ENCODE data around the gene DYRK3.
"Not testable (repeated sequence)": the region's sequence is repeated elsewhere in the genome, so short reads cannot be mapped to it uniquely, and the experiment has no call there.

Gene DYRK3

DNA sequence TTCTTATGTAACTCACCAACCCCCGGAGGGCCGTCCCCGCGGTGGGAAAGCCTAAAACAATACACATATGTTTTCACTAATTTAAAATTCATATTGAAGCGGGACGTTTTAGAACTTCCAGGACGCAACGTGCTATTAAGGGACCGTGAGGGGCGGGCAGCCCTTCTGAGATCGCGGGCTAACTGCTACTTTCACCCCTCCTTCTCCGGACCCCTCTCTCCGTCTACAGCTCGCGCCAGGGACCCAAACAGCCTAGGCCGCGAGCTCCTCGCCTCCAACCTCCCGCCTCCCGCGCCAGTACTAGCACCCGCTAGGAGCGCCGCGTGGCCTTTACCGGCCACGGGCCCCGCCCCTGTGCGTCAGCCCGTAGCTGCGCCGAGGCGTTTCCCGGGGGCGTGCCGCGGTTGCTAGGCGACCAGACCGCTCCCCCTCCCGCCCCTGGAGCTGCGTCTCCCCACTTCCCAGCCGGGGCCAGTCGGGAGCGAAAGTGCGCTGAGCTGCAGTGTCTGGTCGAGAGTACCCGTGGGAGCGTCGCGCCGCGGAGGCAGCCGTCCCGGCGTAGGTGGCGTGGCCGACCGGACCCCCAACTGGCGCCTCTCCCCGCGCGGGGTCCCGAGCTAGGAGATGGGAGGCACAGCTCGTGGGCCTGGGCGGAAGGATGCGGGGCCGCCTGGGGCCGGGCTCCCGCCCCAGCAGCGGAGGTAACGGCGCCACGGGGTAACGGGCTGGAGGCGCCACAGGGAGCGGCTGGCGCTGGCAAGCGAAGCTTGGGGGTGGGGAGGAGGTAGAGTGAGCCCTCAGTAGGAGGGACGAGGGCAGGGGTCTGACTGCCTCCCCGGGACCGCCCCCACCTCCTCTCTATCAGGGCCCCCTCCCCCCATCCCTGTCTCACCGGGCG is at the start of gene DYRK3:
Gene DYRK3, plus strand, starts transcription at position 457 of the 898 bp plus-strand sequence. Its CDS starts 168 bp downstream, at position 625.
- DNase-seq (ENCODE audit: low read depth, low spot score), result peak; percentile 73

DNA sequence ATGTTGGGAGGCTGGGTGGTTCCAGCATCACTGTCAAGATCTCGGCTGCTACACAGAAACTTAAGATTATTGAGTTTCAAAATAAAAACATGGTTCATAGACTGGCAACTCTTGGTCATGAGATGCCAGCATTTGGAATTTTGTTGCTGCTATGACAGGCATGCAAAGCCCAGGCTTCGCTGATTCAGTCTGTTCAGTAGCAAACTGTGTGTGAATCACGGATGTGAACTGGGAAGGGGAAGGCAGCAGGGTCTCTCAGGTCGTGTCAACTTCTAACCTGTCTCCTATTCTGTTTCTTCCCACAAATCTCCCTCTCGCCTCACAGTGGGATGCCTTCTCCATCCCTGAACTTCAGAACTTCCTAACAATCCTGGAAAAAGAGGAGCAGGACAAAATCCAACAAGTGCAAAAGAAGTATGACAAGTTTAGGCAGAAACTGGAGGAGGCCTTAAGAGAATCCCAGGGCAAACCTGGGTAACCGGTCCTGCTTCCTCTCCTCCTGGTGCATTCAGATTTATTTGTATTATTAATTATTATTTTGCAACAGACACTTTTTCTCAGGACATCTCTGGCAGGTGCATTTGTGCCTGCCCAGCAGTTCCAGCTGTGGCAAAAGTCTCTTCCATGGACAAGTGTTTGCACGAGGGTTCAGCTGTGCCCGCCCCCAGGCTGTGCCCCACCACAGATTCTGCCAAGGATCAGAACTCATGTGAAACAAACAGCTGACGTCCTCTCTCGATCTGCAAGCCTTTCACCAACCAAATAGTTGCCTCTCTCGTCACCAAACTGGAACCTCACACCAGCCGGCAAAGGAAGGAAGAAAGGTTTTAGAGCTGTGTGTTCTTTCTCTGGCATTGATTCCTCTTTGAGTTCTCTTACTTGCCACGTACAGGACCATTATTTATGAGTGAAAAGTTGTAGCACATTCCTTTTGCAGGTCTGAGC is 48.6 kb upstream of the DYRK3 start:
- no peak for DNase-seq (ENCODE audit: low read depth, low spot score)

DNA sequence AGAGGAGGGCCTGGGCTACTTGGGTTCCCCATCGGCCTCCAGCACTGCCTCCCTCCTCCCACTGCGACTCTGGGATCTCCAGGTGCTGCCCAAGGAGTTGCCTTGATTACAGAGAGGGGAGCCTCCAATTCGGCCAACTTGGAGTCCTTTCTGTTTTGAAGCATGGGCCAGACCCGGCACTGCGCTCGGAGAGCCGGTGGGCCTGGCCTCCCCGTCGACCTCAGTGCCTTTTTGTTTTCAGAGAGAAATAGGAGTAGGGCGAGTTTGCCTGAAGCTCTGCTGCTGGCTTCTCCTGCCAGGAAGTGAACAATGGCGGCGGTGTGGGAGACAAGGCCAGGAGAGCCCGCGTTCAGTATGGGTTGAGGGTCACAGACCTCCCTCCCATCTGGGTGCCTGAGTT is 47.4 kb upstream of the DYRK3 start:
- no peak for DNase-seq (ENCODE audit: low read depth, low spot score)

DNA sequence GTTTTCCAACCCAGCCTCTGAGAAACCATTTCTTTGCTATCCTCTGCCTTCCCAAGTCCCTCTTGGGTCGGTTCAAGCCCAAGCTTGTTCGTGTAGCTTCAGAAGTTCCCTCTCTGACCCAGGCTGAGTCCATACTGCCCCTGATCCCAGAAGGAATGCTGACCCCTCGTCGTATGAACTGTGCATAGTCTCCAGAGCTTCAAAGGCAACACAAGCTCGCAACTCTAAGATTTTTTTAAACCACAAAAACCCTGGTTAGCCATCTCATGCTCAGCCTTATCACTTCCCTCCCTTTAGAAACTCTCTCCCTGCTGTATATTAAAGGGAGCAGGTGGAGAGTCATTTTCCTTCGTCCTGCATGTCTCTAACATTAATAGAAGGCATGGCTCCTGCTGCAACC is 46.8 kb upstream of the DYRK3 start:
- DNase-seq (ENCODE audit: low read depth, low spot score), result no peak

DNA sequence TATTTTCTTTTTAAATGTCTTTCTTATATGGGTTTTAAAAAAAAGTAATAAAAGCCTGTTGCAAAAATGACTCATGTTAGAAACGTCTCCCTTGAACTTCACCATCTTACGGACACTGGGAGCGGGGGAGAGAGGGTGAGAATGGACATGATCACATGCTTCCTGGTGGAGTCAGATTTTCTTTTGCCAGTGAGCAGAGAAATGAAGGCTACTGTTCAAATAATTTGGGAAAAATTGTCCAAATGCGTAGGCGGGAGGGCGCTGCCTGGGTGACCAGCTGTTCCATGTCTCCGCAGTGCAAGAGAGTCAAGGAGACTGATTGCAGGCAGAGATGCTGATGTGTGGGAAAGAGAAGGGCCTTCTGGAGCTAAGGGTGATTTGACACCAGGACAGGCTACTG is 46.1 kb upstream of the DYRK3 start:
- DNase-seq (ENCODE audit: low read depth, low spot score), result no peak

DNA sequence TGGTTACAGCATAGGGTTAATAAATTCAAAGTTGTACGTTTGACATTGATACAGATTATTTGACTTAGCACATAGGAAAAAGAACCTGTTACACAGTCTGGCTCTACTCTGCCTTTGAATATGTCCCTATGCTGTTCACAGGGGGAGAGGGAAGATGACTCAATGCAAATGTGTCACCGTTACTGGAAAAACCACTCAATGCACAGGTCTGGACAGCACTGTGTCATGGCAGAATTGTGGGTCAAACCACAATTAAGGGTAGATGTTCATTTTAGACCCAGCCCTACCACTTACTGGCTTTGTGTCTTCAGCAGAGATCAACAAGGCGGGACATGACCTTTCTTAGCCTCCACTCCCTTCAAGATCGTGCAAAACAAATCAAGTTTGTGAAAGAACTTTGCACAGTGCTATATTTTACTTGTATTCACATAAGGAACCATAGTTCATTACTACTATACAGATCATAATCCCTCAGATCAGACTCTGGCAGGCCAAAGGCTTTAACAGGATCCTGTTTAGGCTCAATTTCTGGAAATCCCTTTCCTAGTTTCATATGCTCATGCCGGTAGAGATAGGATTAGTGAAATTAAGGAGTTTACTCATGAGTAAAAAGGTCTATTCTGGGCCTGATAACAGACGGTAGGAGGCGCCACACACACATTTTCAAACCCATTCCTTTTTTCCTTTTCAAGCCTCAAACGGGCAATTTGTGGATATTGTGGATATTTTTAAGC is 45.1 kb upstream of the DYRK3 start:
- no peak for DNase-seq (ENCODE audit: low read depth, low spot score)

DNA sequence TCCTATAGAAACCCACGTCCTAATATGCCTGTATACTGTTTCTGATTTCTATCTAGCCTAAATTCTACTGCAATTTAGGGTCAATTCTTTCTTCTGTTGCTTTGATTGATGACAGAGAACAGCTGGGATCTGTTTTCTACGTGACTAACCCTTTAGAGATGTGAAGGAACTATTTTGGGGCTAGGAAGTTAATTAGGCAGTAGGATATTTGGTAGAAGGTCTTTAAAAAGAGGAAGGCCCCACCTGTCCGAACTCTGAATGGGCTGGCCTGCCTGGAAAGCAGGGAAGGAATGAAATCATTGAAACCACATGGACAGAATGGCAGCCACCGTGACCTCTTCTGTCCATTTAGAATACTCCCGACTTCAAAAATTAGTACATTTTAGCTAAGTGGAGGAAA is 44.1 kb upstream of the DYRK3 start:
- DNase-seq (ENCODE audit: low read depth, low spot score), result no peak

DNA sequence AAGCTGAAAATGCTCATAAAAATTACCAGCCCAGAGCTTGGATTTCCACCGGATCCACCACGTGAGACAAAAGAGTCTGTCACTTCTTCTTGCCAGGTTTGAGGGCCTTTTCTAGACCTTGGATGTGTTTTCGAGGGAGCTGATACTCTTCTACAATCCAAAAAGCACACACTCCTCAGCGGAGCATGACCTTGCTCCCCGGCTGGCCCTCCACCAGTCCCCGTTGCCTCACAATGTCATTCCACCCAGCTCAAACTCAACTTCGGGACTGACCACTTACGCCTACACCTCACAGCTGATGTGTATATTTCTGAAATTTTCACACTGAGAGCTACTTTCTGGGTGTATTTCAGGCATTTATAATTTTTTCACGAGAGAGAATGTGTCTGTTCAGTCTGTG is 43.6 kb upstream of the DYRK3 start:
- no peak for DNase-seq (ENCODE audit: low read depth, low spot score)

DNA sequence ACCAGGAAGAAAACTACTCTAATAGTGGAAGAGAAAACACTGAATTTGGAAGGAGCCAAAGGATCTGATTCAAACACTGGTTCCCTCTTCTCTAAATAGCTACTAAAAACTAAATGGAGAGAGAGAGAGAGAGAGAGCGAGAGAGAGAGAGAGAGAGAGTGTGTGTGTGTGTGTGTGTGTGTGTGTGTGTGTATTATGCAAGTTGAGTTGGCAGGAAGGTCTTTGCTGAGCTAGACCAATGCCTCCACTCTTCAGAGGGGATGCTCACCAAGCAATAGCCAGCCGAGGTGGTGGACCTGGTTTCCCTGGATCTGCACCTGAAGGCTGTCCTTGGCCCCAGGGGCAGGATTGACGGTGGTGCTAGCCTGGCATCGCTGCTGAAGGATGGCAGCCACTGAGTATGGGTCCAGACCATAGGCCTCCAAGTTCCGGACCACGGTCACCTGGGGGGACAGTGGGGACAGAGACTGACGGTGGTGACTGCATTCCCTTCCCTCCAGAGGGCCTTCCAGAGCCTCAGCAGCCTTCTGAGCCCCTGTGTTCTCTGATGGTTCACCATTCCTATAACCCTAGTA is 41.9 kb upstream of the DYRK3 start:
- no peak for DNase-seq (ENCODE audit: low read depth, low spot score)

DNA sequence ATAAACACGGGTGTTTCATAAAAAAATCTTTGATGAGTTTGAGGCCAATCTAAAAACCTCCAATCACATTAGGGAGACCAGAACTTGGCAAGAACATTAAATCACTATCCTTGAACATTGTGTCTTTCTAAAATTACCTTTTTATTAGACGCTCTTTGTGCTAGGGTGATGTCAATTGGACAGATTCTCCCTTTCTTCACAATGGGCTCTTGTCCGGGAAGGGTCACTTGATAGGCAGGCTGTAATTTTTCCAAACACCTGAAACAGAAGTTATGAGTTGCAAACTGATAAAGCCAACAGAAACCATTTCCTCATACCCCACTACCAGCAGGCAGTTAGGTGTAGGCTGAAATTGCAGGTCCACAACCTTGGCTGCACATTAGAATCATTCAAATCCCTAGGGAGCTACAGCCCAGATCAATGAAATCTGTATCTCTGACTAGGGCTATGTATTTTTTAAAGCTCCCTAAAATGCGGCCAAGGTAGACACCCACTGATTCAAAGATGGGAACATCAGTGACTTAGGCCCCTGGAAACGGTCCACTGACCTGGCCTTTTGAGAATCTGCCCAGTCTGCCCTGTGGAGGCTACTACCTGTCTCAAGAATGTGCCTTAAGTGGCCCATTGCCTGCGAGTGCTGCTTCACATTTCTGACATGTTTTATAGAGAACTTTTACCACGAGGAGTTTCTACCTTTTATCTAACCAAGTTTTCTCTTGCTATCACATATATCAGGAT is 39.6 kb upstream of the DYRK3 start:
- no peak for DNase-seq (ENCODE audit: low read depth, low spot score)

DNA sequence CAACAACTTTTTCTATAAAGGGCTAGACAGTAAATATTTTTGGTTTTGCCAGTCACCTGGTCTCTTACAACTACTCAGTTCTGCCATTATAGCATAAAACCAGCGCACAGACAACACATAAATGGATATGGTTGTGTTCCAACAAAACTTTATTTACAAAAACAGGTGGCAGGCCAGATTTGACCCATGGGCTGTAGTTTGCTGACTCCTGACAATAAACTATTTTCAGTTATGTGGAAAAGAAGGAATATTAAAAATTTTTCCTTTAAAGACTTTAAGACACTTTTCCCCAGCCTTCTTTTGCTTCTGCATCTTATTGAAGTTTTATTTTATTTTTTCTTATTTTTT is 39.0 kb upstream of the DYRK3 start:
- no peak for DNase-seq (ENCODE audit: low read depth, low spot score)

DNA sequence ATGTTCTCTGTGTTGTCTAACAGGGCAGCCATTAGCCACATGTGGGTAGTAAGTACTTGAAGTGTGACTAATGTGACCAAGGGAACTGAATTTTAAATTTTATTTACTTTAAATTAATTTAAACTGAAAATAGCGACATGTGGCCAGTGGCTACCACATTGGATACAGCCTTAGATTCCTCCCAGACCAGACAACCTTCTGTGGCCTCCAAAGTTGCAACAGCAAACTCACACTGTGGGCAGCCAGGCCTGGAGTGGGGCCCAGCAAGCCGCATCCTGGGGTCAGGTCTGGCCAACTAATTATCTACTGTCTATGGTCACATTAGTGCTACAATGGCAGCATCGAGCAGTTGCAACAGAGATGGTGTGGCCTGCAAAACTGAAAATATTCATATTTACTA is 34.8 kb upstream of the DYRK3 start:
- no peak for DNase-seq (ENCODE audit: low read depth, low spot score)

DNA sequence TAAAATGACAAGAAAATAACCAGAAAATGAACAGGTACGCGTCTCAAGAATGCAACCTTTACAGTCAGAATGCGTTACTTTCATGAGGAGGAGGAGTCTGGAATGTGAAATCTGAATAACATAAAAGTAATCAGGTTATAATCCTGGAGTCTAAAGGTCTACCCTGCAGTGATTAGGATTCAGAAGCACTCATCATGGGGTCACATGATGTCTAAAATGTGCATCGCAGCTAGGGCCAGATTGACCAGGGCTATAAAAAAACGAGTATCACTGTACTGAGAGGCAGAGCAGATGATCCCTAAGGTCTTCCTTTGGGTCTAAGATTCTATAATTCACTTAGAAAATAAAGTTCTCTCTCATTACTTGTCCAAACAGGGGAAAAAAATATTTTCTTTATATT is 30.5 kb upstream of the DYRK3 start:
- no peak for DNase-seq (ENCODE audit: low read depth, low spot score)

DNA sequence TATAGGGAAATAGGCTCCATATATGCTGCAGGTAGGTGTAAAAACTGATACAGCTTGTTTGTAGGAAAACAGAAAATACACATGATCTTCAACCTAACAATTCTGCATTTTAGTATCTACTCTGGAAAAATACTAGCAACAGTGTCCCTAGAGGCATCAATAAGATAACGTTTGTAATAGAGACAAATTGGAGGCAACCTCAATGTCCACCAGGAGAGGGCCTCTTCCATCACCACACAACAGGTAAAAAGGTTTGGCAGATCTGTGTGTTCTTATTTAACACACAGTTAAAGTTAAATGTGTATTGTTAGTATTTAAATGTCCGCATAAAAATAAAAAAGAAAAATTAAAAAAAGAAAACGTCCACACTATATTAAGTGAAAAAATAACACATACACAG is 28.5 kb upstream of the DYRK3 start:
- no peak for DNase-seq (ENCODE audit: low read depth, low spot score)

DNA sequence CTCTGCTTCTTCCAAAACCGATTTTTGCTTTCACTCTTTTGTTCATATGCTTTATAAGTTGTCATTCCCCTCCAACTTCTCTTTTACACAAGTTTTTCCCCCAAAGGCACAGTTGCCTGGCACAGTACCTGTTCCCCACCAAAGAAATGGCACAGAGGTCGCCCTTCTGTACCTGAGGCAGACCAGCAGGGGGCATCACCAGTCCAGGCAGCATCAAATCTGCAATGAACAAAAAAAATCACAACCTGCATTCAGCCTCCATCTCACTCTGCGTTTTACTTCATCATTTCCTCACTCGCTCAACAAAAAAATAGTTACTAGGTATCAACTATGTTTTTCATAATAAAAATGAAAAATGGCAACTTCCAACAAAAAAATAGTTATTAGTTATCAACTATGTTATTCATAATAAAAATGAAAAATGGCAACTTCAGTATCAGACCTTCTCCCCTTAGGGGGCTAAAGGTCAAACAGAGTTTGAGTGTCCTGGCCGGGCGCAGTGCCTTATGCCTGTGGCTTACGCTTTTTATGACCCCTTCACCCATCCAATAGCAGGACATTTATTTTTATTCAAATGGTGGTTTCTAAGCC is 27.1 kb upstream of the DYRK3 start:
- no peak for DNase-seq (ENCODE audit: low read depth, low spot score)

DNA sequence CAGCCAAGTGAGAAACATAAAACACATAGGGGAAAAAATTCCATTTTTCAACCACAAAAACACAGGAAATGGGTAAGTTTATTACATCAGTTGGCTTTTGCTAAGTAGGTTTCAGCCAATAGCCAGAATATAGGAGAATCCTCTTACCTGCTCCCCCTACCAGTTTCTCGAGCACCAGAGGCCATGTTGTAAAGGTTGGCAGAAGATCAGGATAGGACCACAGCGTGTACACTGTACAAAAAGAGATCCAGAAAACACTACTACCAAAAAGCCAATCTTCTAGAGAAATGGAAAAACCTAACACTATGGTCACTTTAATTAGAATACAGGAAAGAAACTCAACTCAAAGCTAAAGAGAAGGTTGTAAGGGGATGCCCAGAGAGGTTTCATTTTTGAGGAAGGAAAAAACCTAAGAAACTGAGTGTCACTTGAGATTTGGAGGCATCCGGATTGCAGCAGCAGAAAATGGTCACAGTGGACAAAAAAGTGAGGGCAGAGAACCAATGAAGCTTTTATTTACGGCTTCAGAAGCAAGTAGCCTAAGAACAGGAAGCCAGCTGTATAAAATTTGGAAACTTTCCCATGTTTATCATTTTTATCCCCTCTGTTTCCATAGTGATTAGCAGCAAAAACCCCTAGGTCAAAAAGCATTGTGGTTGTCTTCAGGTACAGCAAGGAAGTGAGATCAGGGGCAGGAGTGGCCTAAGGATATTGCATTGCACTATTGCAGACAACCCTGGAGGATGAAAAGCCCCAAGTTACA is 25.9 kb upstream of the DYRK3 start:
- no peak for DNase-seq (ENCODE audit: low read depth, low spot score)

DNA sequence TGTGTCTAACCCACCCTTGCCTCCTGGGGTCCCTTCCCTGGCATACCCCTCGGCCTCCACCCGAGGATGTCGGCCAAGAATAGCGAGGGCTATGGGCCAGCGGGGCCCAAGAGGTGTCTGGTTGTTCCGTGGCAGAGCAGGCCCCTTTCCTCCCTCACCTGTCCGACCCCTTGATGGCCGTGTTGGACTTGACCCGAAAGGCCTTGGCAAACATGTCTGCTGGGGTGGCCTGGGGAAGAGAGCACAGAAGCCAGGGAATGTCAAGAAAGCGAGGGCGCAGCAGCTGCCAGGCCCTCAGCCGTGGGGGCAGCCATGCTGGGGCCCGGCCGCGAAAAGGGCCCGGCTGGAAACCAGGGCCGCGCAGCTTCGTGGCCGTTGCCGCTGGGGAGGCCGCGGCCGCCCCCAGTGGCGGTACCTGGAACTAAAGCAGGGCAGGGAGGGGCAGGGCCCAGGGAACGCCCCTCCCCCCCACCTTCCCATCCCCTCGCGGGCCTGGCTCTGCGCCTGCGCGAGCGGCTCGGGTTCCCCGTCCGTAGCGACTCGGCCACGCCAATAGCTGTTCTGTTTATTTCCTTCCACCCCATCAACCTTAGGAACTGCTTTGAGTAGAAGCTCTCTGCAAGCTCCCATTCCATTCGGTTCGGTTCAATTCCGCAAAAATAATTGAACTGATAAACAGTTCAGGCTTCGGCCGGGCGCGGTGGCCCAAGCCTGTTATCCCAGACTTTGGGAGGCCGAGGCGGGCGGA is 23.0 kb upstream of the DYRK3 start, which contains the start of gene EIF2D:
Gene EIF2D, minus strand, starts transcription at position 337 of the 748 bp plus-strand sequence. Its CDS starts 123 bp downstream, at position 214.
- peak; percentile 88 for DNase-seq (ENCODE audit: low read depth, low spot score)

DNA sequence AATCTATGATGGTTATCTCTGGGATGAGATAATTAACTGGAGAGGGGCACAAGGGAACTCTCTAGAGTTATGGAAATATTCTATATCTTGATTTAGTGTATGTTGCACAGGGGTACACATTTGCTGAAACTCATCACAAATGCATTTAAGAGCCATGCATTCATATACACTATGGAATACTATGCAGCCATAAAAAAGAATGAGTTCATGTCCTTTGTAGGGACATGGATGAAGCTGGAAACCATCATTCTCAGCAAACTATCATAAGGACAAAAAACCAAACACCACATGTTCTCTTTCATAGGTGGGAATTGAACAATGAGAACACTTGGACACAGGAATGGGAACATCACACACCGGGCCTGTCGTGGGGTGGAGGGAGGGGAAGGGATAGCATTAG is 8.9 kb upstream of the DYRK3 start:
- DNase-seq (ENCODE audit: low read depth, low spot score), result not testable (repeated sequence)

DNA sequence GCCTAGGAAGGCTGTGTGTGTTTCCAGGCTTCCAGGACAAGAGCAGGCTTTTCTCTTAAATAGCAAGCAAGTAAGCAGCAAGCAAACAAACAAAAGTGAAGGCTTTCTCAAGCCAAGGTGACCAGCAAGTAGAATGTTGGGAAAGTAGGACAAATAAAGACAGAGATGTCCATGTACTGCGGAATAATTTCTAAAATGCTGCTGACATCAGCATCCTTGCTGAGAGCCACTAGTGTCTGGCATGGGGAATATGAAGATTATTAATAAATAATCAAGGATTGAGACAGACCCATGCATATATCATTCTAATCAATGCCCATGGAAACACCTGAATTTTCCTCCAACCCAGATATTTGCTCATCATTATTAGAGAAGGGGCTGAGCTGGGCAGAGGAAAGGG is 6.4 kb upstream of the DYRK3 start:
- no peak for DNase-seq (ENCODE audit: low read depth, low spot score)
